Liver (tissue), 9 donors: Measurements from ENCODE around the gene RAB11FIP3. TPM values are rescaled to one million over a fixed set of nuclear protein-coding genes. Genes with fewer than 3 reads are reported as not detected.

ENCODE experiments used
- DNase-seq: peaks from one replicate; pipeline ENCODE4 v3.0.0-alpha.2; 2017; ENCODE audit warnings: low spot score
- H3K27ac ChIP-seq, 2 donors: one replicate each; pipeline ENCODE4 v1.7.0; 2013; ENCODE audit warnings: inconsistent platforms in 2 of 2, low read length in 2 of 2, control low read depth in 1 of 2, low read depth in 1 of 2, mild to moderate bottlenecking in 1 of 2
- H3K27me3 ChIP-seq, 4 donors: one replicate each; pipeline versions ENCODE4 v1.6.1 to v1.7.0; 2013; ENCODE audit warnings: low read length in 3 of 4, inconsistent platforms in 1 of 4, mild to moderate bottlenecking in 1 of 4, moderate library complexity in 1 of 4; ENCODE audit not compliant: control insufficient read depth in 4 of 4, insufficient read depth in 4 of 4
- H3K36me3 ChIP-seq, 4 donors: one replicate each; pipeline versions ENCODE4 v1.6.1 to v1.7.0; 2013; ENCODE audit warnings: low read length in 3 of 4, mild to moderate bottlenecking in 3 of 4, low read depth in 1 of 4, moderate library complexity in 1 of 4; ENCODE audit not compliant: control insufficient read depth in 4 of 4, insufficient read depth in 3 of 4
- H3K4me1 ChIP-seq, 4 donors: one replicate each; pipeline versions ENCODE4 v1.6.1 to v1.7.0; 2013; ENCODE audit warnings: low read length in 3 of 4, mild to moderate bottlenecking in 3 of 4, moderate library complexity in 1 of 4; ENCODE audit not compliant: control insufficient read depth in 4 of 4, insufficient read depth in 4 of 4
- H3K4me3 ChIP-seq, 3 donors: one replicate each; pipeline versions ENCODE4 v1.6.1 to v1.7.0; 2013; ENCODE audit warnings: low read length in 3 of 3, control low read depth in 1 of 3, low read depth in 1 of 3, mild to moderate bottlenecking in 1 of 3
- H3K9ac ChIP-seq, 2 donors: one replicate each; pipeline ENCODE4 v1.7.0; 2013; ENCODE audit warnings: low read length in 2 of 2, mild to moderate bottlenecking in 2 of 2, moderate library complexity in 2 of 2, control low read depth in 1 of 2, low read depth in 1 of 2
- H3K9me3 ChIP-seq, 4 donors: one replicate each; pipeline versions ENCODE4 v1.6.1 to v1.7.0; 2013; ENCODE audit warnings: low read length in 3 of 4; ENCODE audit not compliant: control insufficient read depth in 4 of 4
- ATF3 ChIP-seq: IDR thresholded peaks from 2 replicates; pipeline ENCODE4 v1.6.1; 2016; ENCODE audit warnings: antibody characterized with exemption
- CTCF ChIP-seq: fragments of 150-350 bp; IDR thresholded peaks from 2 replicates; pipeline ENCODE4 v1.5.1; 2017; ENCODE audit warnings: improper control_type of control experiment, low read depth, low read length; ENCODE audit not compliant: missing input control
- EGR1 ChIP-seq, 2 donors: IDR thresholded peaks; 2 replicates each; pipeline ENCODE4 v1.6.1; 2016 to 2018; ENCODE audit warnings: antibody characterized with exemption in 2 of 2, low read depth in 2 of 2
- FOXA1 ChIP-seq: IDR thresholded peaks from 2 replicates; pipeline ENCODE4 v1.6.1; 2016; ENCODE audit warnings: antibody characterized with exemption
- HNF4A ChIP-seq, 2 donors: conservative IDR thresholded peaks; 2 replicates each; pipeline ENCODE4 v1.6.1; 2016; ENCODE audit warnings: antibody characterized with exemption in 2 of 2, mild to moderate bottlenecking in 2 of 2
- HNF4G ChIP-seq: IDR thresholded peaks from 2 replicates; pipeline ENCODE4 v1.6.1; 2016; ENCODE audit warnings: antibody characterized with exemption
- JUND ChIP-seq, 2 donors: IDR thresholded peaks; 2 replicates each; pipeline ENCODE4 v1.6.1; 2016; ENCODE audit warnings: antibody characterized with exemption in 2 of 2
- MAX ChIP-seq: IDR thresholded peaks from 2 replicates; pipeline ENCODE4 v1.6.1; 2016; ENCODE audit warnings: antibody characterized with exemption
- RAD21 ChIP-seq, 2 donors: IDR thresholded peaks; 2 replicates each; pipeline ENCODE4 v1.6.1; 2016; ENCODE audit warnings: antibody characterized with exemption in 2 of 2, mild to moderate bottlenecking in 2 of 2
- REST ChIP-seq: IDR thresholded peaks from 2 replicates; pipeline ENCODE4 v1.6.1; 2016; ENCODE audit warnings: antibody characterized with exemption, mild to moderate bottlenecking
- RXRA ChIP-seq, 2 donors: IDR thresholded peaks; 2 replicates each; pipeline ENCODE4 v1.6.1; 2017 to 2018; ENCODE audit warnings: antibody characterized with exemption in 2 of 2, mild to moderate bottlenecking in 1 of 2
- TAF1 ChIP-seq: conservative IDR thresholded peaks from 2 replicates; pipeline ENCODE4 v1.6.1; 2016; ENCODE audit warnings: antibody characterized with exemption, mild to moderate bottlenecking
- YY1 ChIP-seq: IDR thresholded peaks from 2 replicates; pipeline ENCODE4 v1.6.1; 2016; ENCODE audit warnings: antibody characterized with exemption, mild to moderate bottlenecking
- WGBS: extraction: QIAGEN DNeasy Blood & Tissue Kit; methylation state at CpG from one replicate; pipeline ENCODE4 v1.1.7; 2013; 5-methylcytosine and 5-hydroxymethylcytosine counted together
- polyA plus RNA-seq, 2 donors: library from polyadenylated mRNA; stranded (reverse) in 1 of 2; unstranded in 1 of 2; fragments of 200-250 nt in 1 of 2; fragments of >200 nt in 1 of 2; fragmentation: Nextera tagmentation in 1 of 2; extraction: Ambion mirVana in 1 of 2; gene quantifications; one replicate each; pipeline versions ENCODE4 v1.2.1 to v1.2.3, GENCODE V29; 2013 to 2015
- total RNA-seq, 2 donors: library from RNA; depleted of rRNA; stranded (reverse); fragments of >200 nt; gene quantifications; one replicate each; pipeline ENCODE4 v1.2.3, GENCODE V29; 2014
- donor health status: healthy.
- donor health status: healthy.
- donor health status: healthy.
- donor health status: healthy.
- donor health status: healthy.

Gene RAB11FIP3
- total and polyA plus RNA-seq, 4 donors, result 3.5 to 29.4 (median 15.7) TPM

- H3K36me3 ChIP-seq, result no peaks in the 10 kb centered on the region
- H3K9ac ChIP-seq, result peak within 1 kb of the TSS; percentile 52 to 84
- no peaks in the 10 kb centered on the region for H3K9me3 ChIP-seq
- H3K4me3 ChIP-seq, result peak within 1 kb of the TSS; percentile 64 to 89 (median 87)
- peak; percentile 90 for DNase-seq
- WGBS, result under 1% methylated on average over 129 of the region's 129 CpGs
- H3K27me3 ChIP-seq, result no peaks in the 10 kb centered on the region
- peaks cover 14 to 45% (median 34%) of the 10 kb centered on the region in 4 donors for H3K4me1 ChIP-seq
- H3K27ac ChIP-seq, result peak within 1 kb of the TSS; percentile 95 to 98
- TF ChIP-seq YY1 (peak; percentile 72), TAF1 (no peak), CTCF (peak; percentile 9), EGR1 (IDR thresholded peaks at IDR 0.05; ENCODE audit: low read depth in 2 of 2) (no peak)
These were observed 101.8 kb downstream of the RAB11FIP3 start, which contains the start of gene CAPN15 for GRCh38 chr16:527015-527903. Gene CAPN15, plus strand, starts transcription at chr16:527712. Its CDS starts 19,127 bp downstream, at chr16:546839.

- peak overlapping the region; percentile 62 to 89 (median 87) for H3K4me3 ChIP-seq
- peak overlapping the region; percentile 15 to 41 for H3K27ac ChIP-seq
- H3K9ac ChIP-seq, result peak overlapping the region; percentile 52 to 56
- peaks cover 18 to 50% (median 37%) of the 10 kb centered on the region in 4 donors for H3K4me1 ChIP-seq
- no peaks in the 10 kb centered on the region for H3K27me3 ChIP-seq
- H3K36me3 ChIP-seq, result no peaks in the 10 kb centered on the region
- WGBS, result 4% methylated on average over 55 of the region's 55 CpGs
- TF ChIP-seq HNF4A (conservative IDR thresholded peaks at IDR 0.05), result no peak
- TF ChIP-seq REST, result peak; percentile 20
- no peak for TF ChIP-seq JUND (IDR thresholded peaks at IDR 0.05)
- TF ChIP-seq TAF1, result no peak
- TF ChIP-seq ATF3, result no peak
- TF ChIP-seq CTCF, result no peak
- peak in 1 of 2 donors; percentile 29 for TF ChIP-seq RXRA (IDR thresholded peaks at IDR 0.05)
- no peak for TF ChIP-seq EGR1 (IDR thresholded peaks at IDR 0.05; ENCODE audit: low read depth in 2 of 2)
- TF ChIP-seq MAX, result no peak
- no peak for TF ChIP-seq HNF4G
- TF ChIP-seq YY1, result no peak
- TF ChIP-seq RAD21 (IDR thresholded peaks at IDR 0.05), result no peak
- TF ChIP-seq FOXA1, result no peak
- no peak for DNase-seq
- no peaks in the 10 kb centered on the region for H3K9me3 ChIP-seq
These were observed 102.9 kb downstream of the RAB11FIP3 start for GRCh38 chr16:528111-529011.
